ENCODE data around the gene MAG. TPM values are rescaled to one million over a fixed set of nuclear protein-coding genes. Genes with fewer than 3 reads are reported as not detected.
A peak's percentile ranks its signal among the peaks of the same experiment; 100 is the strongest.

MAG gene
- total RNA-seq, result under 1 TPM in 1 of 2 experiments, not detected in 1; 0.26 TPM

- Mint-ChIP-seq H3K4me1 (ENCODE audit: low read depth) (no peaks in the 10 kb centered on the region), H3K4me3 (no peak within 1 kb of the TSS), H3K27ac (no peak within 1 kb of the TSS), H3K27me3 (ENCODE audit: low read depth) (peaks cover 4% of the 10 kb centered on the region), H3K36me3 (ENCODE audit: low read depth) (no peaks in the 10 kb centered on the region), H3K9me3 (ENCODE audit: insufficient read depth) (no peaks in the 10 kb centered on the region)
- ChIA-PET POLR2A (no interaction called here), CTCF (no interaction called here)
- no peak for ATAC-seq
- no peak for DNase-seq
Observed at GRCh38 chr19:35291916-35292315, at the start of gene MAG. Gene MAG, plus strand, starts transcription at chr19:35292161. Its CDS starts 3,248 bp downstream, at chr19:35295409.

GRCh38 chr19:35246466-35247092 is 45.4 kb upstream of the MAG start:
- CTCF ChIA-PET, result no interaction called here
- POLR2A ChIA-PET, result no interaction called here
- peaks cover 34% of the 10 kb centered on the region for H3K4me1 Mint-ChIP-seq (ENCODE audit: low read depth)
- ATAC-seq, result no peak
- peaks cover 12% of the 10 kb centered on the region for H3K9me3 Mint-ChIP-seq (ENCODE audit: insufficient read depth)
- no peak for DNase-seq
- no peak overlapping the region for H3K27ac Mint-ChIP-seq
- H3K36me3 Mint-ChIP-seq (ENCODE audit: low read depth), result peaks cover 22% of the 10 kb centered on the region
- no peak overlapping the region for H3K4me3 Mint-ChIP-seq
- peaks cover 18% of the 10 kb centered on the region for H3K27me3 Mint-ChIP-seq (ENCODE audit: low read depth)

GRCh38 chr19:35247526-35248309 is 44.2 kb upstream of the MAG start:
- Mint-ChIP-seq H3K4me3 (peak overlapping the region; percentile 91), H3K4me1 (ENCODE audit: low read depth) (peaks cover 34% of the 10 kb centered on the region), H3K36me3 (ENCODE audit: low read depth) (peaks cover 23% of the 10 kb centered on the region), H3K27ac (no peak overlapping the region), H3K9me3 (ENCODE audit: insufficient read depth) (peaks cover 7% of the 10 kb centered on the region), H3K27me3 (ENCODE audit: low read depth) (peaks cover 18% of the 10 kb centered on the region)
- CTCF ChIA-PET, result no interaction called here
- ATAC-seq (peak; percentile 43), DNase-seq (peak; percentile 61)
- POLR2A ChIA-PET, result interaction anchor here (0.7 kb wide), 1 partner anchor 36 kb away, joined by 3 read pairs; no protein-coding TSS in a partner anchor

- peak within 1 kb of the TSS; percentile 91 for H3K4me3 Mint-ChIP-seq
- ChIA-PET POLR2A (interaction anchor here (0.7 kb wide), 1 partner anchor 37 kb away, joined by 3 read pairs; no protein-coding TSS in a partner anchor), CTCF (no interaction called here)
- peaks cover 34% of the 10 kb centered on the region for H3K4me1 Mint-ChIP-seq (ENCODE audit: low read depth)
- peaks cover 7% of the 10 kb centered on the region for H3K9me3 Mint-ChIP-seq (ENCODE audit: insufficient read depth)
- DNase-seq (peak; percentile 88), ATAC-seq (peak; percentile 92)
- H3K27ac Mint-ChIP-seq, result peak within 1 kb of the TSS; percentile 96
- H3K36me3 Mint-ChIP-seq (ENCODE audit: low read depth), result peaks cover 23% of the 10 kb centered on the region
- peaks cover 13% of the 10 kb centered on the region for H3K27me3 Mint-ChIP-seq (ENCODE audit: low read depth)
Observed at GRCh38 chr19:35248310-35249145, 43.4 kb upstream of the MAG start, which contains the start of gene LSR. Gene LSR, plus strand, starts transcription at chr19:35249002. Its CDS starts 21 bp downstream, at chr19:35249023.

DNA sequence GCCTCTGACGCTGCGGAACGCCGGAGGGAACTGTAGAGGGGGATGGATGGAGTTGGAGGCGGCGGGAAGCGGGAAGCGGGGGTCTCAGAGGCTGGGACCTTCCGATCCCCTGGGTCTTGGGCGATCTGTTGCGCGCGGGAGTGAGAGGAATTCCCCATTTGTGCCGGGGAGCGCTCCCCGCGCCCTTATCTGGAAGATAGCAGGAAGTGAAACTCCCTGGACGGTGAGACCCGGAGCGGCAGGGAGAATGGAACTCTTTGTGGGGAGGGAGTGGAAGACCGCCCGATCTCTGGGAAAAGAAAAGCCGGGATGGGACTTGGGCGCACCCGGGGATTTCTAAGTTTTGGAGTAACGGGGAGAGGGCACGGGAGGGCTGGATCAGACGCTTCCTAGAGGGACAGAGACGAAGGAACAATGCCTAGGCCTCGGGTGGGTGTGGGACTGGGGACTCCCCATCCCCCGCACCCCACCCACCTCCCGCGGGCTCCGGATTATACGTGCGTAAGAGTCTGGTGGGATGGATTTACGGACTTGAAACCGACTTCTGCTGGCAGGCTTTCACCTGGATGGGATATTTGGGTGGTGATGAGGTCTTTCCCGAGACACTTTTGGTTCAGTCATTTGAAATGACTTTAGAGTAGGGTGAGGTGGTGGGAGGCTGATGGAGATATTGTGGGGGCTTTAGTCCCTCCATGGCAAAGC is 42.7 kb upstream of the MAG start:
- peaks cover 13% of the 10 kb centered on the region for H3K27me3 Mint-ChIP-seq (ENCODE audit: low read depth)
- peaks cover 34% of the 10 kb centered on the region for H3K4me1 Mint-ChIP-seq (ENCODE audit: low read depth)
- ChIA-PET POLR2A (no interaction called here), CTCF (no interaction called here)
- H3K9me3 Mint-ChIP-seq (ENCODE audit: insufficient read depth), result peaks cover 7% of the 10 kb centered on the region
- peak overlapping the region; percentile 91 for H3K4me3 Mint-ChIP-seq
- H3K27ac Mint-ChIP-seq, result peak overlapping the region; percentile 96
- H3K36me3 Mint-ChIP-seq (ENCODE audit: low read depth), result peaks cover 23% of the 10 kb centered on the region
- no peak for DNase-seq
- ATAC-seq, result no peak

GRCh38 chr19:35249848-35250711 is 41.9 kb upstream of the MAG start:
- CTCF ChIA-PET, result interaction anchor here (1.0 to 2.1 kb wide), 4 partner anchors 9 to 206 kb away, joined by 3 to 7 read pairs (median 4); no protein-coding TSS in a partner anchor
- H3K27ac Mint-ChIP-seq, result no peak overlapping the region
- POLR2A ChIA-PET, result no interaction called here

DNA sequence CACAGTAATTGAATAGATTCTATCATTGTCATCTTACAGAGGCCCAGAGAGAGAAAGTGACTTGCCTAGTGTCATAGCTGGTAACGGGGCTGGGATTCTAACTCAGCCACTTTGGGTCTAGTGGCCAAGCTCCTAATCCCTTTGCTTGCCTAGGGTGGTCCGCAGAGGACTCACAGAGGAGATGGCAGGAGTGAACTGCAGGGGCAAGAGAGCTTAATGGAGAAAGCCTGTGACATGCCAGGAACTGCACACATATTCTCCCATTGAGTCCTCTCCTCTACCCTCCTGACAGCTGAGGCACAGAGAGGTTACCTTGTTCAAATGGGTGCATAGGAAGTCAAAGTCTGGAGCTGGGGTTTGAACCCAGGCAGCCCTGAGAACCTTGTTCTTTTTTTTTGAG is 40.5 kb upstream of the MAG start:
- DNase-seq, result peak; percentile 12
- CTCF ChIA-PET, result interaction anchor here (1.0 to 2.1 kb wide), 4 partner anchors 11 to 207 kb away, joined by 3 to 7 read pairs (median 4); no protein-coding TSS in a partner anchor
- Mint-ChIP-seq H3K9me3 (ENCODE audit: insufficient read depth) (no peaks in the 10 kb centered on the region), H3K4me3 (no peak overlapping the region), H3K27ac (no peak overlapping the region), H3K36me3 (ENCODE audit: low read depth) (peaks cover 28% of the 10 kb centered on the region), H3K4me1 (ENCODE audit: low read depth) (peaks cover 35% of the 10 kb centered on the region), H3K27me3 (ENCODE audit: low read depth) (peaks cover 10% of the 10 kb centered on the region)
- POLR2A ChIA-PET, result no interaction called here
- no peak for ATAC-seq

More at GRCh38 chr19:35249848-35250711, 41.9 kb upstream of the MAG start:
- Mint-ChIP-seq H3K4me3 (peak overlapping the region; percentile 91), H3K4me1 (ENCODE audit: low read depth) (peaks cover 34% of the 10 kb centered on the region), H3K9me3 (ENCODE audit: insufficient read depth) (no peaks in the 10 kb centered on the region), H3K36me3 (ENCODE audit: low read depth) (peaks cover 24% of the 10 kb centered on the region), H3K27me3 (ENCODE audit: low read depth) (peaks cover 13% of the 10 kb centered on the region)
- DNase-seq (peak; percentile 15), ATAC-seq (no peak)

- Mint-ChIP-seq H3K9me3 (ENCODE audit: insufficient read depth) (no peaks in the 10 kb centered on the region), H3K4me1 (ENCODE audit: low read depth) (peaks cover 36% of the 10 kb centered on the region), H3K27ac (no peak overlapping the region), H3K27me3 (ENCODE audit: low read depth) (no peaks in the 10 kb centered on the region), H3K4me3 (no peak overlapping the region), H3K36me3 (ENCODE audit: low read depth) (peaks cover 28% of the 10 kb centered on the region)
- POLR2A ChIA-PET, result interaction anchor here (1.0 kb wide), 1 partner anchor 8 kb away, joined by 3 read pairs; no protein-coding TSS in a partner anchor
- no peak for ATAC-seq
- CTCF ChIA-PET, result no interaction called here
- DNase-seq, result no peak
Observed at GRCh38 chr19:35253316-35254286, 38.4 kb upstream of the MAG start.

GRCh38 chr19:35254341-35255297 is 37.3 kb upstream of the MAG start:
- Mint-ChIP-seq H3K27me3 (ENCODE audit: low read depth) (no peaks in the 10 kb centered on the region), H3K9me3 (ENCODE audit: insufficient read depth) (no peaks in the 10 kb centered on the region), H3K36me3 (ENCODE audit: low read depth) (peaks cover 25% of the 10 kb centered on the region), H3K4me1 (ENCODE audit: low read depth) (peaks cover 26% of the 10 kb centered on the region), H3K4me3 (no peak overlapping the region), H3K27ac (no peak overlapping the region)
- ChIA-PET POLR2A (interaction anchor here (1.2 kb wide), 2 partner anchors 10 to 22 kb away, joined by 3 read pairs; no protein-coding TSS in a partner anchor), CTCF (interaction anchor here (1.2 kb wide), 1 partner anchor 14 kb away, joined by 3 read pairs; no protein-coding TSS in a partner anchor)
- ATAC-seq (no peak), DNase-seq (no peak)

Data from activated CD8-positive, alpha-beta T cell treated with anti-CD3 and anti-CD28 coated beads, Interleukin-2, amount 10 ng/mL, durations not matched to agents 7 days and 5 days (primary cell).